Measurements from ENCODE around the gene C3orf22.
"Not testable (repeated sequence)": the region's sequence is repeated elsewhere in the genome, so short reads cannot be mapped to it uniquely, and the experiment has no call there.

The C3orf22 gene, protein sequence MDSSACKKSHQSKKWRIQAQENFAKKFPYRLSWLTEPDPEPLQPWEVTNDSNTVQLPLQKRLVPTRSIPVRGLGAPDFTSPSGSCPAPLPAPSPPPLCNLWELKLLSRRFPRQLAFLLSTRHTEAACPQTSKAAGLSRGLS

DNA sequence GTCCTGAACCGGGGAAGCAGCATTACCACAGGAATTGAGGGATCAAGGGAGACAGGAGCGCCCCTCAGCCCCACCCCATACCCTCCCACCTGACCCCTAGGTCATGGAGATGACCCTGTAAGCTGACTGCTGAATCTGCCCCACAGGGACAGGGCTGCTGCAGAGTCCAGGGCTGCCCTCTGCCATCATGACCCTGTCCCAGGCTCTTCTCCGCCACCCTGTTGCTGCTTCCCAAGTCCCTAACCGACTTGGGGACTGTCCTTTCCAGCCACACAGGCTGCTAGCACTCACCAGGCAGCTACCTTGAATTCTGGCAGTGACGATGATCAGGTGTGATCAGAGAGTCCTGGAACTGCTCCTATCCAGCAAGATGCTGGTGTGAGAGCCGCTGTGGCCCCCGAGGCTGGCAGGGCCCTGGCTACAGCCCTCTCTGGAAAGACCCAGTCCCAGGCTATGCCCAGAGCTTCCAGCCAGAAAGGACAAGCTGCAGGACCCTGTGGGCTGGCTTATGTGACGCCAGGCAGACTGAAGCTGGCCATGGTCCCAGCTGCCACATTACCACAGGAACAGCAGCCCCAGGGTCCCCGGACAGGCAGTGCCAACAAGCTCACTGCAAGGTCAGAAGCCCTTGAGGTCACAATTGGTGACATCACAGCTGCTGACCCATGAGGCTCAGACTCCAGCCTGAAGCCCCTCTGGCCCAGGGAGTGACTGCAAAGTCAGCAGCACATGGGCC, at the start of gene C3orf22:
C3orf22 (minus strand) TSS at position 597 of the 736 bp plus-strand sequence. CDS start 5,542 bp downstream, outside the sequence.
- no peak for DNase-seq

DNA sequence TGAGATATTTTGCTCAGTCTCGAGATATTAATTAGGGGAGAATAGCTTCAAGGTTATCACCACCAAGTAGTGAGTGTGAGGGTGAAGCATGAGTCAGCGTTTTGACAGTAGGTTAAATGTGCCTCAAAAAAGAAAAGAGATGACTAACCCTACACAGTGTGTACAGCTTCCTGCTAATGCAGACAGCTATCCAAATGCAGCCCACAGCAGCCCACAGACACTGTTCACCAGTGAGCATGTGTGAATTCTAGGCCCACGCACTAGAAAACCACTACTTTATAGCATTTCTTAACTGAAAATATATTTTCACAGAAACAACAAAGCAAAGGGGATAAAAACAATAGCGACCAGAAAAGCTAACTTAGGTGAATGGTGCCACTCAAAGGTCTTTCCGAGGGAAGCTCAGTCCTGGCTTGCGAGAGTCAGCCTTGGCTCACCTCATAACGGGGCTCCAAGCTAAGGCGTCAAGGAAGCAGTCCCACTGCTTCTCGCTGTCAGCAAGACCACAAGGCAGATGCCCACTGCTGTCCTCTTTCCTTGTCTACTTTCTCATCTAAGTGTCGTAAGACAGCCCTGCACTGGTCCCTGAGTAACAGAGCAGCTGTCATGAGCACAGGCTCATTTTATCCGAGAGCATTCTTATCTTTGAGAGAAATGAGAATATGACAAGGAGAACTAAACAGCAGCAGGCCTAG, 48.6 kb upstream of the C3orf22 start:
- no peak for DNase-seq

DNA sequence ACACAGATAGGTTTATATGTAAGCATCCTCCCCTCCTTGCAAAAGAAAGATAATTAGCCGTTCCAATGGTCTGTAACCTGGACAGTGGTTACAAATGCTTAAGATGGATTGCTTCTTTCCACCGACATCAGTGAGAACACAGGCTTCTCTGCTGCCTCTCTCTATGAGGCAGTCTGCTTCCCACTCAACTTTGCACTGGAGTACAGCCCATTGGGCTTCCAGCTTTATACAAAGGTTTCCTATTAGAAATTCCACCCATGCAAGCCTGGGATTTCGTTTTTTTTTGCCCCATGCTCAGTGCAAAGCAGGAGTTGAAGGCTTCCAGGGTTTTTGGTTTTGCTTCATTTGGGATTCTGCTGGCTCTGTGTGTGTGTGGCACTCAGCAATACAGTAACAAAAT, 47.3 kb upstream of the C3orf22 start:
- no peak for DNase-seq

DNA sequence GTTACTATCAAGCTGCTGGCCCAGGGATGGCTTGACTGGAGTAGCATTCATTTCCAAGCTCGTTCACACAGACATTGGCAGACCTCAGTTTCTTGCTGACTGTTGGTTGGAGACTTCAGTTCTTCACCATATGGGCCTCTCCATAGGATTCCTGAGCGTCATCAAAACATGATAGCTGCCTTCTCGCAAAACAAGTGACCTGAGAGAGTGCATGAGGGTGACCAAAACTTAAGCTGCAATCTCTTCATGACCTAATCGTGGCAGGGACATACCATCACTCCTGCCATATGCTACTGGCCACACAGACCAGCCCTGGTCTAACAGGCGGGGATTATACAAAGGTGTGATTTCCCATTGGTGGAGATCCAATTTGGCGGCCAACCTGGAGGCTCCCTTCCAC, 46.0 kb upstream of the C3orf22 start:
- DNase-seq: no peak

DNA sequence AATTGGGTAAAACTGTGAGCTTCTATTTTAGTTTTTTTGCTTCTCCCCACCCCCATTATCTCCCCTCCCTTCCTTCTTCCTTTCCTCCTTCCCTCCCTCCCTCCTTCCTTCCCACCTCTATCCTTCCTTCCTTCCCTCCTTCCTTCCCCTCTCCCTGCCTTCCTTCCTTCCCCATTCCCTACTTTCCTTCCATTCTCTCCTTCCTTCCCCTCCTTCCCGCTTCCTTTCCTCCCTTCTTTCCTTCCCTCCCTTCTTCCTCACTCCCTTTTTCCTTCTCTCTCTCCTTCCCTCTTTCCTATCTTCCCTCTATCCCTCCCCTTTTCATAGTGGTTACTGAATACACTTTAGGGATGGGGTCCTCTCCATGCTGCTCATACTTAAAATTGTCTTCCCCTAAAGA, 40.4 kb upstream of the C3orf22 start:
- DNase-seq: no peak

DNA sequence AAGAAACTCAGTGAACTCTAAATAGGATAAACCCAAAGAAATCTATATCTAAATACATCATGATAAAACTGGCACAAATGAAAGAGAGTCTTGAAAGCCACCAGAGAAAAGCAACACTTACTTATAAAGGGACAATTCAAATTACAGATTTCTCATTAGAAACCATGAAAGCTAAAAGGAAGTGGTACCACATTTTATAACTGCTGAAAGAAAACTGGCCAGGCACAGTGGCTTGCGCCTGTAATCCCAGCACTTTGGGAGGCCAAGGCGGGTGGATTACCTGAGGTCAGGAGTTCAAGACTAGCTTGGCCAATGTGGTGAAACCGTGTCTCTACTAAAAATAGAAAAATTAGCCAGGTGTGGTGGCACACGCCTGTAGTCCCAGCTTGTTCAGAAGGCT, 36.7 kb upstream of the C3orf22 start:
- not testable (repeated sequence) for DNase-seq

DNA sequence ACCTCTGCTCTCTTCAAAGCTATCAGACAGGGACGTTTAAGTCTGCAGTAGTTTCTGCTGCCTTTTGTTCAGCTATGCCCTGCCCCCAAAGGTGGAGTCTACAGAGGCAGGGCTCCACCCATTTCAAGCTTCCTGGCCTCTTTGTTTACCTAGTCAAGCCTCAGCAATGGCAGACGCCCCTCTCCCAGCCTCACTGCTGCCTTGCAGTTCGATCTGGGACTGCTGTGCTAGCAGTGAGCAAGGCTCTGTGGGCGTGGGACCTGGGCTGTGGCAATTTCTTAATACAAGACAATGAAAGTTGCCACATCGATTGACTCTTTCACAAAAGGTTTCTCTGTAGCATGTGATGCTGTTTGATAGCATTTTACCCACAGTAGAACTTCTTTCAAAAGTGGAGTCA, 32.8 kb upstream of the C3orf22 start:
- DNase-seq: not testable (repeated sequence)

DNA sequence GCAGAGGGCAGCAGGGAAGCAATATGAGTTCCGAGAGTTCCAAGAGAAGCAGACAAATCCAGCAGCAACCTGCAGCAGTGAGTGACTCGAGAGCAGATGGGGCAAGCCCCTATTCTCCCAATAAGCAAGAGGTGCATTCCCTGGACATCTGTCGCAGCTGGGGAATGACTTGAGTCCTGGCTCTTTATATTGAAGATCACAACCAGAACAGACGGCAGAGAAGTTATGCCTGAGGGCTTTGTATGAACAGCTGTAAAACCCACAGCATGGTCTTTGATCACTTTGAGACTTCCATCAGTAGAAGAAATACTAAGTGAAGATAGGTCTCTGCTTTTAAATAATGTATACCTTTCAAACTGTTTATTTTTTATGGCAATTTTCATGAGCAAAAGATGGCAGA, 23.6 kb upstream of the C3orf22 start:
- DNase-seq: no peak

DNA sequence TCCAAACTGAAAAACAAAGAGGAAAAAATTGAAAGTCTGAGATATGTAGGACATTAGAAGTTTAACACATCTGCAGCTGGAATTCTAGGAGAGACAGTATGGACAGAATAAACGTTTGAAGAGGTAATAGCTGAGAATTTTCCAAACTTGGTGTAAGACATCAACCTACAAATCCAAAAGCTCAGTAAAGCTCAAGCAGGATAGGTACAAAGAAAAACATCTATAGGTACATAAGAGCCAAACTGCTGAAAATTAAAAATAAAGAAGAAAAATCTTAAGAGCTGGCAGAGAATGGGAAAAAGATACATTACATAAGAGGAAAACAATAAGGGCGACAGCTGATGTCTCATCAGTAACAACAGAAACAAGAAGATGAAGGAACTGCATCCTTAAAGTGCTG, 22.8 kb upstream of the C3orf22 start:
- no peak for DNase-seq

DNA sequence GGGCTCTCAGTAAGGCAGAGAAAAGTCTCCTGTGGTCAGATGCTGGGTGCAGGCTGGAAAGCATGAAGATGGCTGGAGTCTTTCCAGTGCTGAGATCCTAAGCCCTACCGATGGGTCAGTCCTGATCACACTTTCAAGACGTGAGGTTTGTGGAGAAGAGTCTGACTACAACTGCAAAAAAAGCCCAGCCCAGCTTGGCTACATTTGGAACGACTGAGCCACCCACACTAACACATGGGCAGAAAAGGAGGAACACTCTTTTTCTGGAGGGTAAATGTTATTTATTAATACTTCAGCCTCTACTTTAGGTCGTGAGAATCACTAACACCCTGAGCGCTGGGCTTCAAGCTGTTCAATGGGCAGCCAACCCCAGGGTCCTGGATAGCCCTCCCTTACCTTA, 22.0 kb upstream of the C3orf22 start:
- no peak for DNase-seq

DNA sequence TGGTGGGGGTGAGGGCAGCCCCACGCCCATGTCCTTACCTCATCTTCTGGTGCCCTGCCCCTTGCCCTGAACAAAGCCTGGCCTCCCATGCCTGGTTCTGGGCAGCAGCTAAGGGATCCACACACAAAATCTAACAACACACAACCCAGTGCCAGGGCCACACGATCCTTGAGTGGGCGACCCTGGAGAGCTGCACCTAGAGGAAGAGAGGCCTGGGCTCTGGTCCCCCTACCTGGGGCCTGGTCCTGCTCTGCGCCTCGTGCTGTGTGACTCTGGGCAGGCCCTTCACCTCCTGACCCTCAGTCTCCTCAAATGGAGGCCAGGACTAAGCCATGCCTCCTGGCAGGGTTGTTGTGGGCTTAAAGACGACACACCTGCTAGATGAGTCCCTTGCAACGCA, 20.0 kb upstream of the C3orf22 start:
- no peak for DNase-seq

DNA sequence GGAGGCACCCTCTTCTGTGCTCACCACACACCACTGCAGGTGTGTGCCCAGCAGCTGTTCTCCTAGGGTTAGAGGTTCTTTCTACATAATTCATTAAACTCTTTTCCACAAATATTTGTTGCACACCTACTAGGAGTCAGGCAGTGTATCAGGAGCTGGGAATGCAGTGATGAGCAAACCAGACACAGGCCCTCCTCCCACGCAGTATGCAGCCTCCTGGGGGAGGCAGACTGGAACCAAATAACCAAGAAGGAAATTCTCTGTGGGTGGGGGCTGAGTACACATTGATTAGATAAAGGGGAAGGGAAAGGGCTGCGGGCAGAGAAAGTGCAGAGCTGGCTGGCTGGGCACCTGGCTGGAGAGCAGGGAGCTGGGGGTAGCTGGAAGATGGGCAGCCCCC, 18.5 kb upstream of the C3orf22 start:
- no peak for DNase-seq

DNA sequence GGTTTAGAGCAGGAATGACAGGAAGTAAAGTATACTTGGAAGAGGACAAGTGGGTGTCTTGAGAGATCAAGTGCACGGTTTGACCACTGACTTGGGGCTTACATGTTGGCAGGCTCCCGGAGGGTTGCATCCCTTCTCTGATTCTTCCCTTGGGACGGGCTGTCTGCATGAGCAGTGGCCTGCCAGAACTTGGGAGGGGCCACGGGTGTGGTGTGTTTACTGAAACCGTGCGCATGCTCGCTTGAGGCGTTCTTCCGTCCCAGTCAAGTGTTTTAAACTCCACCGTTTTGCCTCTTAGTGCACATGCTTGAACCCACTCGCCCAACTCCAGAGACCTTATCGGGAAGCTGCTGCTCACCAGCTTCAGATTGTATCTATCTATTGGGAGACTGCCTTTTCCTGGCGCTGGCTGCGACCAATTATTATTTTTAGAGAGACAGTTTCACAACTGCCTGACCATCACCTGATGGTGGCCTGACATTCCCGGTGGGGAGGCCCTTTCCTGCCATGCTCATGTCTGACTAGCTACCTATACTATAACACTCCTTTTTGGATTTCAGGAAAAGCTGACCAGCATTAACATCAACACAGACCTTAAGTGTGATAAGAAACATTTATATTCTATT, 14.9 kb upstream of the C3orf22 start:
- no peak for DNase-seq

DNA sequence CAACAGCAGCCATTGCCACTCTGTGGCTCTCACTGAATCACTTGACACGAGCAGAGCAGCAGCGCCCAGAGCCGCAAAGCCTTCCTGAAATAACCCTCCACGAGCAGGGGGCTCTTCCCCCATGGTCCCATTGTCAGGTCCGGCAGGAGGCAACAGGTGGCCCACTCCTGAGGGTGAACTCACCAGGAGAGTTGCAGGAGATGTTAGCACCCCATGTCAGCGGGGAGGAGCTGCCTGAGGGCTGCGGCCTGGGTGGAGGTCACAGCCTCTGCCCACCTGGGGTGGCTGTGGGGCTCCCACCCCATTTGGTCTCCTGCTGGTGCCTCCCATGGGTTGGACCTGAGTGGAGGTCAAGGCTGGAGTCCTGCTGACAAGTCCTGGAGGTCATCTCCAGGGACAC, 12.3 kb upstream of the C3orf22 start:
- no peak for DNase-seq

DNA sequence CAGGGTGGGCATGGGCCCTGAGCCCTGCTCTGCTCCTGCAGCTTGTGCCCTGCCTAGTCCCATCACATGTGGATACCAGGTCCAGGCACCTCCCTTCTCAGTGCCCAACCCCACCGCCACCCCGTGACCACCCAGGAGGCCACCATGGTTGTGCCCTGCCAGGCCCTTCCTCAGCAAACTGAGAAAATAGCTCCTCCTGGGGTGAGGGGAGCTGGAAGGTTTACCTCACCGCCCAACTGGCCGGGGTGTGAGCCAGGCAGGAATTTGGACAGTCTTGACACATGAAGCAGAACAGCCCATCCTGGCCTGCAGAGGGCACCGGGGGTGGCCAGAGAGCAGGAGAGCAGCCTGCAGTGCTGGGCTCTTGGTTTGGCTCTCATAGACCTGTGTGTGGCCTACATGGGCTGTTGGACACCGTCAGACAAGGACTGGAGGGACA, 11.4 kb upstream of the C3orf22 start:
- no peak for DNase-seq

DNA sequence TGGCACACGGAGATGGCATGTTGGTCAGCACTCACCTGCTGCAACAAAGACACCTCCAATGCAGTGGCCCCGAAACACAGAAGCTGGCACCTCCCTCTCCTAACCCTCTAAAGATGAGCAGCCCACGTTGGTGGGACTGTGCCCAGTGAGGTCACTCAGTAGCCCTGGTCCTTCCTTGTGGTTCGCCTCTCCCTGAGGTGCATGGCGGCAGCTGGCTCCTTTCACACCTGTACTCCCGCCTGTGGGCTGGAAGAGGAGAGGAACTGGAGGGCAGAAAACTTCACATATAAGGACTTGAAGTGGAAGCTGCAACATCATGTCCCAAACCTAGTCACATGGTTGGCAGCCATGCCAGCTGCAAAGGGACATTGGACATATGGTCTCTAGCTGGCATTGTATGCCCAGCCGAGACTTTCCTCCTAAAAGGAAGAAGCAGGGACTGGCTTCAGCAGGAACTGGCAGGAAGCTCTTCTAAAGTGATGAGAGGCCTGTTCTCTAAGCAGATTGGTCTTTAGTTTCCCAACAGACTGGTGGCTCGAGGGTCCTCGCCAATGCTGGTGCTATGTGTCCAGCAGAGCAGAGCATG, 10.8 kb upstream of the C3orf22 start:
- no peak for DNase-seq

DNA sequence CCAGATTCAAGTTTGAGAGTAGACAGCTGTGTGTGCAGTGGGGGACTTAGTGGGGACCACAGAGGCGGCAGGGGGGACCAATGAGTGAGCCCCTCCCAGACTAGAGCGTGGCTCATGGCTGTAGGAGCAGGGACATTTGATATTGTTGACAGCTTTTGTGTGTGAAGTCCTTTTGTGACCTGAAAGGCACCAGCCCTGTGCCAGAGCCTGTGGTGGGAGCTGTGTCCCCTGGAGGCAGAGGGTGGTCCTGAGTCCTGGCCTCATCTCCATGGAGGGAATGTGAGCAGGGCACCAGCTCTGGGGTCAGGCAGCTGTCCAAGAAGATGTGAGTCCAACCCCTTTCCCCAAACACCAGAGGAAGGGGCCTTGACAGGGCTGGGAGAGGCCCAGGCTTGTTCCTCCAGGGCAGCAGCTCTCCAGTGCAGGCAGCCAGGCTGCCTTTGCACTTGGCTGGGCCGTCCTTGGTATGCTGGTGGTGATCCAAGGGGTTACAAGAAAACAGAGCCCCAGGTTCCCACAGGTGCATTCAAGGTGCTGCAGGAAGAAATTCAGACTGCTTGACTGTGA, 10.1 kb upstream of the C3orf22 start:
- no peak for DNase-seq

DNA sequence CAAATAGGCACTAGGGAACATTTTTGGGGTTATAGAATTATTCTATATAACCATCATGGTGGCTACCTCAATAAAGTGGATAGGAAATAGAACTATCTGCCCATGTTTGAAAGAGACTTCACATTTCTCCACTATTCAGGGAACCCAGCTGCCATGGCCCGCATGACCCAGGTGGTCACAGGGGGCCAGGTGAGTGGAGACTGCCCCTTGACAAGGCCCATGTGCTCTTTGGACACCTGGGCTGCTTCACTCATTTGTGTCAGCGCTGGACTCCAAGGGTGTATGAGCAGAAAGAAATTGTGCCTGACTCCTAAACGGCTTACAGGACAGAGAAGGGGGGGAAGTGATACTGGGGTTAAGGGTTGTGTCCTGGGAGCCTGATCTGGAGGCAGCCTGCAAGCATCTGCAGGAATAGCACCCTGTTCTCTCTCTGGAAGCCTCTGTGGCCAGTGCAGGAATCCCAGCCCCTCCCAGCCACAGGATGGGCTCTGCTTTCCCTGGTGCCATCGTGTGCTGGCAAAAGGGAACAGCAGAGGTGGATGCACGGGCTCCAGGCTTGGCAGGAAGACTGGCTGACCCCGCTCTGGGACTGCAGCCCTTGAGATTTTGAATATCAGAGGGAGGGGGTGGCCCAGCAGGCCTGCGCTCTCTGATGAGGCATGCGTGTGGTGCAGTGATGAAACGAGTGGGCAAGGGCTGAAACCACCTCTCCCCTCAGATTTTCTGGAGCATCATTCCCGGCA, 9.1 kb upstream of the C3orf22 start:
- no peak for DNase-seq

DNA sequence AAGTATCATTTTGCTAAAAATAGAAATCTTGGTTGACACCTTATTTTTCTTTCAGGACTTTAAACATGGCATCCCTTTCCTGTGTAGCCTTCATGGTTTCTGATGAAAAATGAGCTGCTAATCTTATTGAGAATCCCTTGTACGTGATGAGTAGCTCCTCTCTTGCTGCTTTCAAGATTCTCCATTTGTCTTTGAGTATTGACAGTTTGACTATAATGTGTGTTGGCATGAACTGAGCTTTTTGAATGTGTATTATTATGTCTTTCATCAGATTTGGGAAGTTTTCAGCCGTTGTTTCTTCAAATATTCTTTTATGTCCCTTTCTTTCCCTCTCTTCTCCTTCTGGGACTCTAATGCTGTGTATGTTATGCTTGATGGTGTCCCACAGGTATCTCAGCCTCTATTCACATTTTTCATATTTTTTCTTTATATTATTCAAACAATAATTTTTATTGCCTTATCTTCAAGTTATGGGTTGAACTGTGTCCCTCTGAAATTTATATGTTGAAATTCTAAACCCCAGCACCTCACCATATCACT, 4.1 kb upstream of the C3orf22 start:
- DNase-seq: no peak

DNA sequence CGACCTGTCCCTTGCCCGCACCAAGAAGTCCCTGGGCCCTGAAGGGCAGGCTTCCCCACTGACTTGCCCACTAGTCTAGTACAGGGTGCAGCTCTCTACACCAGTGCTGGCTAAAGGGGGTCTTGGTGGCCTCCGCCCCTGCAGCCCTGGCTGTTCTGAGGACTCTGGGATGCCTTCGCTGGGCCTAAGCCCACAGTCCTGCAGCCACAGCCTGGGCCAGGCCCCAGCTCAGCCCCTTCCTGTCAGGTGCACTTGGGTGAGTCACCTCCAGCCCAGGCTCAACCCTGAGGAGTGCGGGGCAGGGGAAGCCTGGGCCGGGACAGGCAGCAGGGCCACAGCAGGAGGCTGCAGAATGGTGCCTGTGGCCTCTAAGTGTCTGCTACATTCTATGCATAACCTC, 971 bp downstream of the C3orf22 start:
- no peak for DNase-seq

DNA sequence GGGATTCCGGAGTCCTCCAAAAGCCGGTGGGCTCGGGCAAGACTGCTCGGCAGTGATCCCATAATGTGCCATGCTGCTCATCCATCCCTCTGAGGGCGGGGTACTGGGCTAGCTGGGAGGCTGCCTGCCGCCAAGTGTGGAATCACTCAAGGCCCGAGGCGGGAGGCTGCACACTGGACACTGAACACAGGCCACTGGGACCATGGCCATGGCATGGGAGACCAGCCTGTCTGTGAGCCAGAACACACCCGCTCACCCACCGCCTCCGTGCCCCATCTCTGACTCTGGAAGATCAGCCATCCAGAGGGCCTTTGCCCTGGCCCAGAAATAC, 1.4 kb downstream of the C3orf22 start:
- no peak for DNase-seq
